ENCODE measurements around the gene RAB10.
"Not testable (repeated sequence)": the region's sequence is repeated elsewhere in the genome, so short reads cannot be mapped to it uniquely, and the experiment has no call there.

DNA sequence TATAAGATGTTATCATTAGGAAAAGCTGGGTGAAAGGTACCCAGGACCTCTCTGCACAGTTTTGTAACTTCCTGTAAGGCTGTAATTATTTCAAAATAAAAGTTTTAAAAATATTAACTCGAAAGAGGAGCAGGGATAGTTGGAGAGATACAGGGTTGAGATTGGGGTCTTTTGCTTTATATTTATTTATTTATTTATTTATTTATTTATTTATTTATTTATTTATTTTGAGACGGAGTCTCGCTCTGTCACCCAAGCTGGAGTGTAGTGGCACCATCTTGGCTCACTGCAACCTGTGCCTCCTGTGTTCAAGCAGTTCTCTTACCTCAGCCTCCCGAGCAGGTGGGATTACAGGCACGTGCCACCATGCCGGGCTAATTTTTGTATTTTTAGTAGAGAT lies 74.8 kb downstream of the RAB10 start:
- TF ChIP-seq, protein P1, sequence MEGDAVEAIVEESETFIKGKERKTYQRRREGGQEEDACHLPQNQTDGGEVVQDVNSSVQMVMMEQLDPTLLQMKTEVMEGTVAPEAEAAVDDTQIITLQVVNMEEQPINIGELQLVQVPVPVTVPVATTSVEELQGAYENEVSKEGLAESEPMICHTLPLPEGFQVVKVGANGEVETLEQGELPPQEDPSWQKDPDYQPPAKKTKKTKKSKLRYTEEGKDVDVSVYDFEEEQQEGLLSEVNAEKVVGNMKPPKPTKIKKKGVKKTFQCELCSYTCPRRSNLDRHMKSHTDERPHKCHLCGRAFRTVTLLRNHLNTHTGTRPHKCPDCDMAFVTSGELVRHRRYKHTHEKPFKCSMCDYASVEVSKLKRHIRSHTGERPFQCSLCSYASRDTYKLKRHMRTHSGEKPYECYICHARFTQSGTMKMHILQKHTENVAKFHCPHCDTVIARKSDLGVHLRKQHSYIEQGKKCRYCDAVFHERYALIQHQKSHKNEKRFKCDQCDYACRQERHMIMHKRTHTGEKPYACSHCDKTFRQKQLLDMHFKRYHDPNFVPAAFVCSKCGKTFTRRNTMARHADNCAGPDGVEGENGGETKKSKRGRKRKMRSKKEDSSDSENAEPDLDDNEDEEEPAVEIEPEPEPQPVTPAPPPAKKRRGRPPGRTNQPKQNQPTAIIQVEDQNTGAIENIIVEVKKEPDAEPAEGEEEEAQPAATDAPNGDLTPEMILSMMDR (IDR thresholded peaks at IDR 0.05; ENCODE audit: borderline replicate concordance, extremely low read depth, low read length, poor library complexity, severe bottlenecking), result not testable (repeated sequence)
- not testable (repeated sequence) for TF ChIP-seq EZH2 (IDR thresholded peaks at IDR 0.05; ENCODE audit: borderline replicate concordance, low read depth, low read length, severe bottlenecking)

All from DND-41 (cell line).